GM21526 (cell line): ENCODE results near the gene TTC36.
"Not testable (repeated sequence)": the region's sequence is repeated elsewhere in the genome, so short reads cannot be mapped to it uniquely, and the experiment has no call there.

Source experiments
- ATAC-seq: cut with Tn5 transposase; IDR thresholded peaks from one replicate; pipeline ENCODE4 v1.9.1; 2021; ENCODE audit warnings: moderate library complexity; ENCODE audit not compliant: unreplicated experiment, low FRiP score

Gene TTC36

GRCh38 chr11:118574636-118575035 lies 47.4 kb downstream of the TTC36 start:
- no peak for ATAC-seq

GRCh38 chr11:118577995-118578394 lies 50.7 kb downstream of the TTC36 start:
- not testable (repeated sequence) for ATAC-seq
